H1 (cell line): ENCODE measurements around the gene TMEM120A. TPM values are rescaled to one million over a fixed set of nuclear protein-coding genes. Genes with fewer than 3 reads are reported as not detected.
A peak's percentile ranks its signal among the peaks of the same experiment; 100 is the strongest.

Experiments
- CTCF ChIA-PET: fragments of 300-600 bp; sonication (Branson Sonifier 250); formaldehyde crosslinking; loops from one replicate; lab custom pipeline; 2021; ENCODE audit not compliant: partially characterized antibody; lab: Charles Lee
- POLR2A ChIA-PET: fragments of 300-600 bp; sonication (Branson Sonifier 250); formaldehyde crosslinking; loops from one replicate; lab custom pipeline; 2021; ENCODE audit warnings: inconsistent platforms; ENCODE audit not compliant: partially characterized antibody; lab: Charles Lee
- DNase-seq, 2 experiments: peaks; one replicate each; pipeline versions ENCODE4 v3.0.0 to v3.0.0-alpha.2; 2010 to 2022; ENCODE audit warnings: low spot score in 2 of 2, low read depth in 1 of 2, mixed read lengths in 1 of 2
- FAIRE-seq: peaks from 2 replicates; lab custom pipeline; 2011; peaks lifted over from hg19 to GRCh38; lab: Jason Lieb, UNC
- H2AFZ ChIP-seq: 2 replicates; pipeline ENCODE4 v1.8.1; 2012; ENCODE audit warnings: low read length, inconsistent platforms
- H2AK5ac ChIP-seq: 2 replicates; pipeline ENCODE4 v1.6.1; 2013; ENCODE audit warnings: low read depth, low read length
- H2BK120ac ChIP-seq: replicated peaks from 2 replicates; pipeline ENCODE3; 2013; ENCODE audit warnings: low read depth, low read length, inconsistent platforms
- H2BK12ac ChIP-seq: 2 replicates; pipeline ENCODE4 v1.6.1; 2013; ENCODE audit warnings: low read depth, low read length
- H2BK15ac ChIP-seq: 2 replicates; pipeline ENCODE4 v1.6.1; 2013; ENCODE audit warnings: low read length
- H2BK20ac ChIP-seq: 2 replicates; pipeline ENCODE4 v1.6.1; 2013; ENCODE audit warnings: low read length
- H2BK5ac ChIP-seq: 2 replicates; pipeline ENCODE4 v1.6.1; 2013; ENCODE audit warnings: low read depth, low read length
- H3K14ac ChIP-seq: 2 replicates; pipeline ENCODE4 v1.6.1; 2013; ENCODE audit warnings: inconsistent platforms; ENCODE audit not compliant: insufficient read length
- H3K18ac ChIP-seq: 2 replicates; pipeline ENCODE4 v1.6.1; 2013; ENCODE audit warnings: low read length; ENCODE audit errors: extremely low read depth
- H3K23ac ChIP-seq: 2 replicates; pipeline ENCODE4 v1.6.1; 2013; ENCODE audit warnings: inconsistent platforms; ENCODE audit not compliant: insufficient read length
- H3K23me2 ChIP-seq: 2 replicates; pipeline ENCODE4 v1.6.1; 2013; ENCODE audit warnings: low read depth, low read length
- H3K27ac ChIP-seq: 2 replicates; pipeline ENCODE4 v1.6.1; 2011; ENCODE audit warnings: low read depth, low read length, inconsistent platforms
- H3K27me3 ChIP-seq, 4 experiments: replicated peaks in 1 of 4; 1 replicate in 1 of 4; 2 replicates in 3 of 4; pipeline versions ENCODE4 v1.6.1 to v1.8.1; 2011 to 2013; ENCODE audit warnings: low read length in 3 of 4, mild to moderate bottlenecking in 3 of 4, inconsistent platforms in 2 of 4, mixed read lengths in 2 of 4, moderate library complexity in 1 of 4; ENCODE audit not compliant: control insufficient read depth in 3 of 4, insufficient read depth in 3 of 4; ENCODE audit errors: extremely low read depth in 1 of 4
- H3K36me3 ChIP-seq, 4 experiments: 2 replicates each; pipeline versions ENCODE4 v1.6.1 to v1.8.1; 2011 to 2013; ENCODE audit warnings: mild to moderate bottlenecking in 4 of 4, low read length in 3 of 4, moderate library complexity in 2 of 4, control low read depth in 1 of 4, inconsistent platforms in 1 of 4; ENCODE audit not compliant: insufficient read depth in 4 of 4, control insufficient read depth in 2 of 4
- H3K4ac ChIP-seq: replicated peaks from 2 replicates; pipeline ENCODE3; 2013; ENCODE audit warnings: low read length, low read depth, mixed read lengths, inconsistent platforms; ENCODE audit not compliant: insufficient read length
- H3K4me1 ChIP-seq, 4 experiments: replicated peaks in 1 of 4; 1 replicate in 1 of 4; 2 replicates in 3 of 4; pipeline versions ENCODE4 v1.6.1 to v1.8.1; 2011 to 2013; ENCODE audit warnings: low read length in 3 of 4, inconsistent platforms in 2 of 4, mixed read lengths in 1 of 4; ENCODE audit not compliant: insufficient read depth in 4 of 4, control insufficient read depth in 3 of 4
- H3K4me2 ChIP-seq, 2 experiments: 2 replicates each; pipeline versions ENCODE4 v1.6.1 to v1.8.1; 2011 to 2013; ENCODE audit warnings: low read depth in 2 of 2, low read length in 2 of 2, control low read depth in 1 of 2, inconsistent platforms in 1 of 2, mild to moderate bottlenecking in 1 of 2; ENCODE audit not compliant: insufficient read depth in 1 of 2
- H3K4me3 ChIP-seq, 4 experiments: fragments of 200-600, 300-600 bp in 1 of 4; sonication (generic), shearing (Covaris generic), sonication (Bioruptor Twin) in 1 of 4; 2 replicates each; pipeline versions ENCODE4 v1.5.1 to v1.8.1; 2011 to 2016; ENCODE audit warnings: low read length in 4 of 4, low read depth in 3 of 4, control low read depth in 2 of 4, inconsistent platforms in 2 of 4, mild to moderate bottlenecking in 2 of 4, mixed read lengths in 1 of 4, moderate library complexity in 1 of 4; ENCODE audit not compliant: insufficient read depth in 2 of 4; ENCODE audit errors: extremely low read depth in 1 of 4
- H3K56ac ChIP-seq: replicated peaks from 2 replicates; pipeline ENCODE3; 2013; ENCODE audit warnings: low read depth, mild to moderate bottlenecking, mixed read lengths, low read length, inconsistent platforms; ENCODE audit not compliant: insufficient read length
- H3K79me1 ChIP-seq: 2 replicates; pipeline ENCODE4 v1.6.1; 2013; ENCODE audit warnings: low read depth, low read length, control low read depth
- H3K79me2 ChIP-seq, 2 experiments: 2 replicates each; pipeline versions ENCODE4 v1.6.1 to v1.8.1; 2012 to 2013; ENCODE audit warnings: low read length in 2 of 2, mild to moderate bottlenecking in 2 of 2, inconsistent platforms in 1 of 2; ENCODE audit not compliant: insufficient read depth in 2 of 2, control insufficient read depth in 1 of 2
- H3K9ac ChIP-seq, 4 experiments: replicated peaks in 1 of 4; 1 replicate in 1 of 4; 2 replicates in 3 of 4; pipeline versions ENCODE4 v1.6.1 to v1.8.1; 2011 to 2013; ENCODE audit warnings: low read depth in 3 of 4, low read length in 3 of 4, control low read depth in 2 of 4, mild to moderate bottlenecking in 2 of 4, moderate library complexity in 2 of 4, inconsistent platforms in 1 of 4; ENCODE audit errors: extremely low read depth in 1 of 4
- H3K9me3 ChIP-seq, 2 experiments: 2 replicates each; pipeline versions ENCODE4 v1.6.1 to v1.8.1; 2012 to 2013; ENCODE audit warnings: mild to moderate bottlenecking in 2 of 2, moderate library complexity in 2 of 2, control low read depth in 1 of 2, inconsistent platforms in 1 of 2, low read depth in 1 of 2, low read length in 1 of 2, mixed read lengths in 1 of 2; ENCODE audit not compliant: insufficient read depth in 2 of 2
- H4K20me1 ChIP-seq, 2 experiments: replicated peaks in 1 of 2; 2 replicates each; pipeline versions ENCODE3 to v1.8.1; 2011 to 2013; ENCODE audit warnings: inconsistent platforms in 2 of 2, low read length in 2 of 2, mild to moderate bottlenecking in 1 of 2; ENCODE audit not compliant: insufficient read depth in 2 of 2, control insufficient read depth in 1 of 2
- H4K5ac ChIP-seq: 2 replicates; pipeline ENCODE4 v1.6.1; 2013; ENCODE audit warnings: low read length, low read depth, mixed read lengths, inconsistent platforms; ENCODE audit not compliant: insufficient read length
- H4K8ac ChIP-seq: 2 replicates; pipeline ENCODE4 v1.8.0; 2013; ENCODE audit warnings: mild to moderate bottlenecking, moderate library complexity, low read length, inconsistent platforms; ENCODE audit not compliant: insufficient read depth; ENCODE audit errors: extremely low read depth
- H4K91ac ChIP-seq: replicated peaks from 2 replicates; pipeline ENCODE3; 2013; ENCODE audit warnings: low read length, mixed read lengths, inconsistent platforms; ENCODE audit not compliant: insufficient read length
- CBX8 ChIP-seq: fragments of 300-800, 300-1000 bp; sonication (generic); IDR thresholded peaks from 2 replicates; pipeline ENCODE4 v1.7.1; 2016; ENCODE audit warnings: low read depth, low read length, borderline replicate concordance
- EP300 ChIP-seq, 2 experiments: IDR thresholded peaks; 1 replicate in 1 of 2; 2 replicates in 1 of 2; pipeline ENCODE4 v1.6.1; 2011 to 2012; ENCODE audit warnings: low read depth in 2 of 2, low read length in 2 of 2, mild to moderate bottlenecking in 2 of 2, borderline replicate concordance in 1 of 2, inconsistent platforms in 1 of 2, moderate library complexity in 1 of 2
- HDAC2 ChIP-seq, 2 experiments: fragments of 300-600 bp in 1 of 2; sonication (generic) in 1 of 2; IDR thresholded peaks; 2 replicates each; pipeline ENCODE4 v1.6.1; 2011 to 2012; ENCODE audit warnings: low read depth in 2 of 2, low read length in 2 of 2, mild to moderate bottlenecking in 2 of 2, moderate library complexity in 2 of 2, borderline replicate concordance in 1 of 2, inconsistent platforms in 1 of 2
- NRF1 ChIP-seq: IDR thresholded peaks from 2 replicates; pipeline ENCODE4 v1.6.1; 2011; ENCODE audit warnings: mild to moderate bottlenecking, low read depth, low read length, improper control_type of control experiment
- SP4 ChIP-seq: IDR thresholded peaks from 2 replicates; pipeline ENCODE4 v1.6.1; 2012; ENCODE audit warnings: low read length, inconsistent platforms
- TBP ChIP-seq: IDR thresholded peaks from 2 replicates; pipeline ENCODE4 v1.6.1; 2011; ENCODE audit warnings: low read depth, low read length, improper control_type of control experiment
- TCF12 ChIP-seq: IDR thresholded peaks from 2 replicates; pipeline ENCODE4 v1.6.1; 2011; ENCODE audit warnings: low read depth, mild to moderate bottlenecking, low read length
- WGBS, 2 experiments: shearing (Covaris generic) in 1 of 2; methylation state at CpG; one replicate each; pipeline versions ENCODE4 v1.1.6 to v1.1.7; 2013 to 2015; ENCODE audit warnings: low lambda C conversion rate in 2 of 2, mixed read lengths in 2 of 2, inconsistent platforms in 1 of 2, low coverage in 1 of 2, missing lambda C conversion rate in 1 of 2; ENCODE audit not compliant: insufficient replicate concordance in 2 of 2, insufficient coverage in 1 of 2, insufficient read length in 1 of 2; ENCODE audit errors: extremely low coverage in 1 of 2, missing lambda C conversion rate in 1 of 2; 5-methylcytosine and 5-hydroxymethylcytosine counted together
- polyA plus RNA-seq, 7 experiments: library from polyadenylated mRNA; depleted of rRNA in 3 of 7; stranded (reverse) in 5 of 7; unstranded in 2 of 7; fragments of >200 nt in 5 of 7; fragments of 200-250 nt in 2 of 7; gene quantifications; 1 replicate in 5 of 7; 2 replicates in 1 of 7; 4 replicates in 1 of 7; pipeline versions ENCODE4 v1.2.1 to v1.2.3, GENCODE V29; 2011 to 2013; ENCODE audit warnings: missing spikeins in 2 of 7, mixed read lengths in 2 of 7
- total RNA-seq: library from RNA; stranded (reverse); fragmentation: NEBNext Ultra II Directional; extraction: Animal tissue kit (Norgen Biotek cat#: 25700); gene quantifications from 2 replicates; pipeline ENCODE4 v1.2.1, GENCODE V29; 2021

The TMEM120A gene
- total and polyA plus RNA-seq, 2 of the 8 experiments (the other 6 are each of a cell fraction or from before 2014, with no cell fraction given) = 15.6 to 49.9 TPM

DNA sequence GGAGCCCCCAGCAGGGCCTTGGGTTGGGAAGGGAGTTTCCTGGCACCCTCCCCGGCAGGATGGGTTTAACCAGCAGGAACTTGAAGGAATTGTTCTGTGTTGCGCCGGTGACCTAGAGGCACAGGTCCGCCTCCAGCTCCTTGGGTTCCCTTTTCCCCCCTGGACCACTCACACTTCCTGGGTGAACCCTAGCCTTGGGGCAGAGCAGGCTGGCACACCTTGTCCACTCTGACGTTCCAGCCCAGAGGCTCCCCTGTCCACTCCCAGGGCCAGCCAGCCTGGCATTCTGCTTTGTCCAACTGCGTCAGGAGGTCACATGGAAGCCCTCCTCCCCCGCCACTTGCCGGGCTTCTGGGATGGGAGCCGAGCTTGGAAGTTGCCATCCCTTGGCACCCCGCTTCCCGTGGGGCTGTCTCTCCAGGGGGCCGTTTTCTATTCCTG lies 25.8 kb downstream of the TMEM120A start:
- Histone ChIP-seq H2AFZ (no peak overlapping the region), H2BK12ac (no peak overlapping the region), H2BK20ac (no peak overlapping the region), H3K27ac (peak overlapping the region; percentile 21; the same call in 1 of the 2 replicates), H3K79me2 (no peaks in the 10 kb centered on the region), H3K56ac (no peak overlapping the region), H2BK120ac (no peak overlapping the region), H2BK15ac (no peak overlapping the region), H3K23ac (no peak overlapping the region), H3K27me3 (no peaks in the 10 kb centered on the region), H3K18ac (no peak overlapping the region), H3K23me2 (no peaks in the 10 kb centered on the region), H3K4me3 (no peak overlapping the region), H3K4me1 (0 out of 7 replicates have a peak, but pooled peaks cover 0 to 2% (median 0%) of the 10 kb centered on the region in 4 experiments), H3K14ac (no peak overlapping the region), H3K4me2 (no peak overlapping the region), H2AK5ac (no peak overlapping the region), H3K9me3 (no peaks in the 10 kb centered on the region), H3K36me3 (peaks cover 0 to 12% (median 3%) of the 10 kb centered on the region in 4 experiments; a peak in 5 of 8 replicates), H3K9ac (no peak overlapping the region), H3K4ac (no peak overlapping the region), H4K91ac (no peak overlapping the region), H4K20me1 (peaks cover 0 to 19% of the 10 kb centered on the region in 2 experiments), H3K79me1 (peaks cover 7% of the 10 kb centered on the region), H2BK5ac (no peak overlapping the region; the same call in 1 of the 2 replicates), H4K8ac (no peak overlapping the region), H4K5ac (no peak overlapping the region)
- TF ChIP-seq TBP (no peak), TCF12 (no peak), HDAC2 (IDR thresholded peaks at IDR 0.05; ENCODE audit: borderline replicate concordance in 1 of 2, low read depth in 2 of 2, low read length in 2 of 2) (no peak), CBX8 (no peak), SP4 (no peak), NRF1 (no peak), EP300 (IDR thresholded peaks at IDR 0.05; ENCODE audit: borderline replicate concordance in 1 of 2, low read depth in 2 of 2, low read length in 2 of 2) (no peak)
- no peak for DNase-seq
- 90% methylated on average over 10 of the region's 12 CpGs; no CpG with 5 or more reads in 1 of the 2 experiments for WGBS, 2 experiments
- FAIRE-seq = no peak
- ChIA-PET POLR2A (no interaction called here), CTCF (interaction anchor here (1.1 to 2.9 kb wide), 3 partner anchors 11 to 63 kb away, joined by 3 to 10 read pairs (median 6); no protein-coding TSS in a partner anchor)
